NCI-H345 treated with DMSO at 0.1 percent for 48 hours (cell line): ENCODE measurements around the gene SH3TC1.

Source experiments
- DNase-seq: peaks from one replicate; lab custom pipeline; 2025; ENCODE audit not compliant: unreplicated experiment; lab: John Stamatoyannopoulos, UW

The SH3TC1 gene

DNA sequence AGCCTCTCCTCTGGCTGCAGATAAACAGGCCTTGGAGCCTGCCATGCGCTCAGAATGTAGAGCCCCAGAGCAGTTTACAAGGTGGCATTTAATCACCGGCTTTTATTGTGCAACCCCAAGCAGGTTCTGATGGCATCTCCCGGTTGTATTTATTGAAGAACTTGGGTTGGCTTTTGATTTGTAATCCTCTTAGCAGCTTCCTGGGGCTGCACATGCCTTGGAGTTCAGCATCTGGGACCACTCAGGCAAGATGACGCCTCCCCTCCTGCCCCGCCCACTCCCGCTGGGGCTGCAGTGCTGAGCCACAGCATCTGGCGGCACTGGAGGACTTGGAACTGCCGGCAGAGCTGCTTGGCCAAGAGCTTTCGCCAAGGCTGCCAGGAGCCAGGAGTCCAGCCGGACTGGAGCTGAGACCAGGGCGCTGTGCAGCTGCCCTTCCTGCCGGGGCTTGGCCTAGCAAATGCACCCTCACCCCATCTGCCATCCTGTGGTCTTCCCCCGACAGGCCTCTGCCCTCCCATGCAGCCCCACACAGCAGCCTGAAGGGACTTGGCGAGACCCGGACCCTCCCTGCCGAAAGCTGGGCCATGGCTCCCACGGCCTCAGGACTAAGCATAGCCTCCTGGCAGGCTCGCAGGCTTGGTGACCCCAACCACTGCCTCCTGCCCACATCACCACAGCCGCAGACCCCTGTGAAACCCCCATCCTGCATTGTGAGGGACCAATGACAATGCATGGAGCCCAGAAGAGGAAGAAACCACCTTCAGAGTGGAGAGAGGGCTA, 75.9 kb downstream of the SH3TC1 start:
- no peak for DNase-seq

DNA sequence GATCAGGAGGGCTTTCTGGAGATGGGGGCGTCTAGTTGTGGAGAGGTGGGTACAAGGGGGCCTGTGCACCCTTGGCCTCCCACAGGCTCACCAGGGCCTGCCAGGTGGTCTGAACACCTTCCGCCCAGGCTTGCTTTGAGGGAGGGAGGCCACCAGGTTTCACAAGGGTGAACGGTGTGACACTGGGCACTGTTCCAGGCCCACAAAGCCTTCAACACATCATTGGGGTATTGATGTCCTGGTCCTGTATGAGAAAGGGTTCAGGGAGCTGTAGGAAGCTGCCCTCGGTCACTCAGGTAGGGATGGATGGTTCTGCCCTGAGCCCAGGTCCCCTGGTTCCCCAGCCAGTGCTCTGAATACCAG, 76.4 kb downstream of the SH3TC1 start:
- DNase-seq = no peak

DNA sequence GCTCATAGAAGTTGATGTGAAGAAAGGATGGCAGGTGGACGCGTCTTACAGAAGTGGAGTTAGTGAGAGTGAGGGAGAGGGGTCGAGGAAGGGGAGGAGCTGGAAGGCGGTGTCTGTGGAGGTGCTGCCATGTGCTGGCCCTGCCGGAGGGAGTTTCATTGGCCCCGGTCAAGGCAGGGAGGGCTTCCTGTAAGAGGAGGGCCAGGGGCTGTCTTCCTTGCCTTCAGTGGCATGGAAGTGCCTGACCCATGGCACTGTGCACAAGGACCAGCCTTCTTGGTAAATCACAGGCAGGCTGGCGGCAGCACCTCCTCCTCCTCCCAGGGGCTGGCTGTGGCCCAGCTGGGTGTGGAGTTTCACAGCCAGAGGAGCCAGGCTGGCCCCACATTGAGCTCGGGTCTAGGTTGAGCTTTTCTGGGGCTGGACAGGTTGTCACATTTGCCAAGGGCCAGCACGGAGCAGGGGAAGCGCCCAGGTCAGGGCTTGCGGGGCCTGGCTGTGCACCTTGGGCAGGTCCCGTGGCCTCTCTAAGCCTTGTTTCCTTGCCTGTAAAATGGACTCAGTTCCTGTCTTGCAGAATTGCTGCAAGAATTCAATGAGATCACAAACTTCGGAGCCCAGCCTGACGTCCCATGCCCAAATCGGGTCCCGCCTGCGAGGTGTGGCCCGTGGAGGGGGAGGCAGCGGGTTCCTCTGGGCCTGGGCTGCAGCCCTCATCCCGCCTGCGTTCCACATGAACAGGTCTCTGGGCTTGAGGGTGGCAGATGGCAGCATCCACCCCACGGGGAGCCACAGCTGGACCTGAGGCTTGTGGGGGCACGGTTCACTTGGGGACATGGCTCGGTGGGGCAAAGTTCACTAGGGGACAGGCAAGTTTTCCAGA, 77.5 kb downstream of the SH3TC1 start:
- no peak for DNase-seq

DNA sequence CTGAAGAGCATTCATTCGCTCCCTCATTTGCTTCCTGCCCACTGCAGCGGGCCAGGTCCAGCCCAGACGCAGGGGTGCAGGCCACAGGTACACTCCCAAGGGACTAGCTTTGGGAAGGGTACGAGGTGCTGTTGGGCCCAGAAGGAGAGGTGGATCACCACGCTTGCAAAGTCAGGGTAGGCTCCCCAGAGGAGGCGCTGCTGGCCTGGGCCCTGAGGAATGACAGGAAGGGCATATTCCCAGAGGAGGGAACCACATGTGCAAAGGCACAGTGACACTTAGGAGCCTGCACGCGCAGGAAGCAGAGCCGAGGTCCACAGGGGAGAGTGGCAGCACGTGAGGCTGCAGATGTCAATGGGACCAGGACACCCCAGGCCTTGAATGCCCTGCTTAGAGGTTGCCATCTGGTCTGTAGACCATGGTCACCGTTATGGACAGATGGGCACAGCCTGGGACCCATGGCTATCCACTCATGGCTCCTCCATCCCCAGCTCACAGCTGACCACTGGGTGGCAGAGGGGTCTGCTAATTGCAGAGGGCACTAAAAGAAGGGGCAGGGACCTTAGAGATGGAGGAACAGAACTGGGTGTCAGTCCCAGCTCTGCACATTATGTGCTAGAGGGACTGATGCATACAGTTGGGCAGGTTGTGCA, 78.4 kb downstream of the SH3TC1 start:
- DNase-seq = no peak

DNA sequence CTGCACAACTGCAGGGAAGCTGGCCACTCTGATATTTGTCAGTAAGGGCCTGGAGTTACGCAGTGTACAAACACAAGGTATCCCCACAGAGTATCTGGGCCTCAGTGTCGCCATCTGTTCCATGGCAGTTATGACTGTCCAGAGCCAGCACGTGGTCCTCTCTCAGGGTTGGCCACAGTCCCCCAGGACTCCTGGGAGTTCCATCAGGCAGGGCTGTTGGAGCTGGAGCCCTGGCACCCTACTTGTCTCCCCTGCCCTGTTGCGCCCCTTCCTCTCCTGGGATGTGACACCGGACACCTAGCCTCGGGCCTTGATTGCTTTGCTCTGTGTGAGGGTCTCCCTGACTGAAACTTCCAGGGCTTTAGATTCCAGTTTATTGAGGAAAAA, 78.9 kb downstream of the SH3TC1 start:
- DNase-seq = no peak

DNA sequence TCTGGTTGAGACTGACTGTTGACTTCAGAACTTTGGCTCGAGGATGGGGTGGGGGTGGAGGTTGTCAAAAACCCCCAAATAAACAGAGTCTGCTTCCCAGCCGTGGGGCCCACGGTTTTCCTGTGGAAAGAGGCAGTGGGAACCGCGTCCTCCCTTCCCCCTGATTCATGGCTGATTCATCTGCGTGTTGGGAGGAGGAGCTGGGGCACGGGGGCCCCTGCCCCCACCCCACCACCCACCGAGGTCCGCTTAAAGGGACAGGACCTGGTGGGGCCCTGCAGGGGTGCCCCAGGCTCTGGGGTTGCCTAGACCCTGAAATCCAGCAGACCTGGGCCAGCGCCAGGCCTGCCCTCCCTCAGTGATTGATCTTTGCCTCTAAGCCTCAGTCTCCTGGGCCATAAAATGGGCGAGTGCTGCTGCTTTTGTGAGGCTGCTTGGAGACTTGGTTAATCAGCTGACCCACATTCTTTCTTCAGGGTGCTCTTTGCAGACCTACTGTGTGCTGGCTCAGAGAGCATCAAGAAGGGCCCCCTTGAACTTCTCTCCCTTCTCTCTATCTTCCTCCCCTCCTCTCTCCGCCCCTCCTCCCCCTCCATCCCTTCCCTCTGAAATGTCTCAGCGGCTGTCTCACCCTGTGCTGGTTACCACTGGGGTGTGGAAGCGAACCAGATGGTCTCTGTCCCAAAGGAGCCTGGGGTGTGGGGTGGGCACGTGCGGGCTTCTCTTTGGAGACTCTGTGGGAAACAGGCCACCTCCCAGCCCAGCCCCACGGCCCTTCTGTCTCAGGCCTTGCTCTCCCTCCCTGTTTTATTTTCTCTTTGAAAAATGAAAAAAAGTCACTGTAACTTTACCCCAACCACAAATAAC, 79.6 kb downstream of the SH3TC1 start:
- no peak for DNase-seq

DNA sequence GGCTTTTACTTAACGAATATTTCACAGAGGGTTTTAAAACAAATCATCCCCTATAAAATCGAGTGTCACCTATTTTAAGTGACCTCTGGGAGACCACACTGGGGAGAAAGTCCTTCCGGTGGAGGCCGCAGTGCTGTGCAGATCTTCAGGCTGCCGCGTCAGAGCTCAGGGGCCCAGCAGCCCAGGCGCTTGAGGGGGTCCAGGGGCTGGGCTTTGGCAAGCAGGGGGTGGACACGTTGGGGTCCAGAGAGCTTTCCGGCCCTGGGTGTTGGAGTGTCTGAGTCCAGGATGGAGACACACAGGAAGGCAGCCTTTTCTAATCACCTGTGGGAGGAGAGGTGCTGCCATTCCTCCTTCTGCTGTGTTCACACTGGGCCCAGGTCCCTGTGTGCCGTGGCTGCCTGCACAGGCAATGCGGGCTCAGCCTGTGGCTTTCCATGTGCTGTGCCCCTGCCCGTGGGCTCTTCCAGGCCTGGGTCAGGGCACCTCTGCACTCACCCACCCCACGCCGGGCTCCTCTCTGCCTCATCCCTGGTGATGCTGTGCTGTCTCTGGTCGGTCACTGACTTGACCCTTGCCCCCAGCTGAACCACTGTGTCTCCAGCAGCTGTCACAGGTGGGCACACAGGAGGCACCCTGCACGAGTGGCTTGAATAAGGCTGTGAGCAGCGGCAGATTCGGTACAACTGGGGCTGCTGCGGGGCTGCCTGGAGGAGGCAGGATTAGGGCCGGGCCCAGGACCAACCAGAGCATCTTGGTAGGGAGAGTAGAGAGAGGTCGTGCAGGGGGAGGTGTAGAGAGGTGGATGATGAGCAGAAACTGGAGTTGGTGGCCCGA, 80.4 kb downstream of the SH3TC1 start:
- no peak for DNase-seq

DNA sequence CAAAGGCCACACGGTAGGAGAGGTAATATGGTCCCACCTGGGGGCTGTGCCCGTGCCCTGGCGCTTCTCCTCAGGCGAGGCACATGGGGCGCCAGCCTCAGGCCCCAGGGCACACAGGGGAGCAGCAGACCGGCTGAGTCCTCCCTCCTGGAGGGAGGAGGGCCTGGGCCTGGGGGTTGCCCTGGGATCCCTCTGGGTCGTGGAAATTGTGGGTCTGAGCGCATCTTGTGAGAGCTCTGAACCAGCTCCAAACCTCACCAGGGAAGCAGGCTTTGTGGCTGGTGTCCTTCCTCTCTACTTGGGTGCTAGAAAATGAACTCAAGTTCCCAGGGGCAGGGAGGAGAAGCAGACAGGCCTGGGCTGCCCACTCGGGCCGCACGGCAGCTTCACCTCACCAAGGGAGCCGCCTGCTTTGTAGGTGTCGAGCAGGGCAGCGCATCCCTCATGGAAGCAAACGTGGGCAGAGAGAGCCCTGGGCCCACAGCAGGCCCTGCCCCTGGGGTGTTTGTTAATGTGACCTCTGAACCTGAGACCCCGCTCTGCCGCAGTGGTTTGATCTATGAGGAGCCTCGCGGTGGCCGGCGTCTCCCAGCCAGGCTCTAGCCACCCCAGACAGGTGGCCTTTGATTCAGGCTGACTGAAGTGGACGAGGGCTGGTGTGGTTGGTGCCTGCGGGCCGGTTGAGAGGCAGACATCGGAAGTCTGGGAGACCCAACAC, 81.2 kb downstream of the SH3TC1 start:
- no peak for DNase-seq

DNA sequence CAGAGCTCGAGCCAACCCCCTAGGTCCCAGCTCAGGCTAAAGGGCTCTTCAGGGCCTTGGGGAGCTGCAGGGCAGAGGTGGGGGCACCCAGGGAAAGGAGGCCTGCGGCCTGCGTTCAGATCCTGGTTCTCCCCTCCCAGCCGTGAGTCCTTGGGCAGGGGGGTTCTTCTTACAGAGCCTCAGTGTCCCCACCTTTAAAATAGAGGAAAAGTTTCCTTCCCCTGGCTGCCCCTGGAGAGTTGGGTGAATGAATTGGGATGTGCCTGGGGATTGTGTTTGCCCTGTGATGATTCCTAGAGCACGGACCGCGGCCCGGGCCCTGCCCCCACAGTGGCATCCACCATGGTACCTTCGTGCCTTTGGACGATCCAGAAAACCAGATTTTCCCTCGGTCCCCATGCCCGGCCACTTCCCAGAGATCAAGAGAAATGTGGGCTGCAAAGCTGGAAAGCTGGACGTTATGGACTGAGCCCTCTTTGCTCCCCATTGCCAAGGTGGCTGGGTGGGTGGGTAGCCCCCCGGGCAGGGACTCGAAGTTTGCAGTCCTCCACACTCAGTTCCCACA, 81.9 kb downstream of the SH3TC1 start:
- DNase-seq = no peak

DNA sequence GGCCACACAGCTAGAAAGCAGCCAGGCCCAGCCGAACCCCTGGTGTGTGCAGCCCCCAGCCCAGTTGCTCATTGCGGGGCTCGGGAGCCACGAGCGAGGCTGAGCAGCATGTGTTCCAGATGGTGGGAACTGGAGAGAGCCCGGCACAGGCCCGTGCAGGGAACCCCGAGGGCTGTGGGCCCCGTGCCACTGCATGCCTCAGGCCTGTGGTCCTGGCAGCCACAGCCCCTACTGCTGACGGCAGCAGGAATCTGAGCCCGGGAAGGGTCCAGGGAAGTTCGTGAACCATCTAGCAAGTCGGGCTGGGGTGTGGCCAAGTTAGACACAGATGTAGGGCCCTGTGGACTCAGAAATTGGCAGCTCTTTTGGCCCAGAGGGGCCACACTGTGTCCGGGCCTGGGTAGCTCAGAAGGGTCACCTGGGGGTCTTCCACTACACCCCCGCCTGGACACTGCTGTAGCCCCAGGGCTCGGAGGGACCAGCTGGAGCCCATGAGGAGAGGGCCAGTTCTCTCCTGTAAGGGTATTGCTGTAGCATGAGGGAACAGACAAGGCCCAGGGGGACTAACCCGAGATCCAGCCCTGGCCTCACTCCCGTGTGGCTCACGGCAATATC, 82.5 kb downstream of the SH3TC1 start:
- no peak for DNase-seq

DNA sequence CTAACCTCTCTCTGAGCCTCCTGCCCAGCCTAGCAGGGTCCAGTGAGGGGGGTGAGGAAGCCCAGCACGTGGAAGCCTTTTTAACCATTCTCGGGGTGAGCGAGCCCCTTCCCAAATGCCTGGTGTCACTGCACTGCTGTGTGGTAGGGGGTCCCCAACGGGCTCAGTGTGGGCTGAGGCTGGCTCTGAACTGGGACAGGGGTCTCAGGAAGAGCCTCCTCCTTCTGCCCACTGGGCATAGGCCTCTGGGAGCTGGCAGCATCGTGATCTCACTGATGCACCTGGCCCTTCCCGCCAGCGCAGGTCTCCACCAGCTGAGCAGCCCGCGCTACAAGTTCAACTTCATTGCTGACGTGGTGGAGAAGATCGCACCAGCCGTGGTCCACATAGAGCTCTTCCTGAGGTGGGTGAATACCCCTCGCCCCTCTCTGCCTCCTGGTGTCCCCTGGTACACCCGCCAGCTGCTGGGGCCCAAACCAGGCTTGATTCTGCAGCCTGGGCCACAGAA, 83.1 kb downstream of the SH3TC1 start:
- no peak for DNase-seq

DNA sequence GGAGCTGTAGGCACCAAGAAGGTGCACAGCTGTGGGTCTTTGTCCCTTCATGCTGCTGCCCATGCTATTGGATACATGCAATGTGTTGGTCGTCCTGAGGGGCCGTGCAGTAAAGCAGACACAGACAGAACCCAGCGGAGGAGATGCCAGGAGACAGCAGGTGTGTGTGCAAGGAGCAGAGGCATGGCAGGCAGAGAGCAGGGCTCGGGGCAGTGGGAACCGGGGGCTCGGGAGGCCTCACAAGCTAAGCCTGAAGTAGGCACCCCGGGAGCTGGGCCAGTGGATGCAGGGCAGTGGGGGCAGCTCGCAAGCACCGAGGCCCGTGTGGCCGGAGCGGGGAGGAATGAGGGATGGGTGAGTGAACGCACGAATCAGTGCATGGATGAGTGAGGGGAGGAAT, 83.7 kb downstream of the SH3TC1 start:
- no peak for DNase-seq

DNA sequence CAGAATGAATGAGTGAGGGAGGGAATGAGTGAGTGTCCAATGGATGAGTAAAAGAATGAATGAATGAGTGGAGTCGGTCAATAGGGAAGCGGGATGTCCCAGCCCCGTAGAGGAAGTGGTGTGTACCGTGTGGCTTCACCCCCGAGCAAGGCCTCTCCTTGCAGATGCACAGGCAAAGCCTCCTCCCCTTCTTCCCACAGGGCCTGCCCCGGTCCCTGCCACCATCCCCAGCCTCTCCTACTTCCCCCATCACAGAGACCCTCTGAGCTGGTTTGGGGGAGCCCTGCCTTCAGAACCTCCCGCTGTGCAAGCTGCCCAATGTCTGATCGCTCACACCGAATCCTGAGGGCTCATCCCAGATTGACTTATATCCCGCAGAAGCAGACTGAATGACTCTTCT, 84.1 kb downstream of the SH3TC1 start:
- no peak for DNase-seq

DNA sequence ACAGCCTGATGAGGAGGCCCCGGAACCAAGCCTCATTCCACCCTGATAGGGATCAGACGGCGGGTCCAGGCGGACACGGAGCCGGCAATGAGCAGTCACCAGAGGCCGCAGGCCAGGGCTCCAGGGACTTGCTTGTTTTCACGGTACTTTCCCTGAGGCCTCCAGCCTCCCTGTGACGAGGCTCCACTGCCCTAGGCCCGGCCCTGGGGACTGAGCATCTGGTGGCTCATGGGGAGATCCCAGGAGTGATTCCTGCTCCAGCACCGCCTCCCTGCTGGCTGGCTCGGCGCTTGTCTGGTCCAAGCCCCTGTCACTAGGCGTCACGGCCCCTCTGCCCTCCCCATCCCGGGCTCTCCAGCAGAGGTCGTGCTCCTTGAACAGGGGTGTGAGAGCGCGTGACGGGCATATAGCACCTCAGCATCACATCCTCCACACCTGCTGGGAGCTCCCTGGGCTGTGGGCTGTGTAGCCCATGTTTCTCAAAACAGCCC, 84.6 kb downstream of the SH3TC1 start:
- no peak for DNase-seq

DNA sequence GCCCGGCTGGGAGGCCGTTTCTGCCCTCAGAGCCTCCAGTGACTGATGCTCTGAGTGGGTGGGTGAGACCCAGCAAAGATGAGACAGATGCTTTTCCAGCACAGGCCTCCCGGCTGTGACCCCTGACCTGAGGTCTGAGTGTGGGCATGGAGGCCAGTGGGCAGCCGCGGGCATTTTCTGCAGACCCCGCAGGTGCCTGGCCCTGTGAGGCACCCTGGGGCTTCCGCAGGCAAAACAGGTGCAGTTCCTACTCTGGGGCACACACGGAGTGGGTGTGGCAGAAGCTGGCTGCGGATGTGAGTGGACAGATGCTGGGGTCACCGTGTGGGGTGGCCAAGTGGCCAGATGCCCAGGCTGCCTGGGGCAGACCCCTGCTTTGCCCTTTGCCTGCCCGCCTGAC, 85.3 kb downstream of the SH3TC1 start:
- no peak for DNase-seq

DNA sequence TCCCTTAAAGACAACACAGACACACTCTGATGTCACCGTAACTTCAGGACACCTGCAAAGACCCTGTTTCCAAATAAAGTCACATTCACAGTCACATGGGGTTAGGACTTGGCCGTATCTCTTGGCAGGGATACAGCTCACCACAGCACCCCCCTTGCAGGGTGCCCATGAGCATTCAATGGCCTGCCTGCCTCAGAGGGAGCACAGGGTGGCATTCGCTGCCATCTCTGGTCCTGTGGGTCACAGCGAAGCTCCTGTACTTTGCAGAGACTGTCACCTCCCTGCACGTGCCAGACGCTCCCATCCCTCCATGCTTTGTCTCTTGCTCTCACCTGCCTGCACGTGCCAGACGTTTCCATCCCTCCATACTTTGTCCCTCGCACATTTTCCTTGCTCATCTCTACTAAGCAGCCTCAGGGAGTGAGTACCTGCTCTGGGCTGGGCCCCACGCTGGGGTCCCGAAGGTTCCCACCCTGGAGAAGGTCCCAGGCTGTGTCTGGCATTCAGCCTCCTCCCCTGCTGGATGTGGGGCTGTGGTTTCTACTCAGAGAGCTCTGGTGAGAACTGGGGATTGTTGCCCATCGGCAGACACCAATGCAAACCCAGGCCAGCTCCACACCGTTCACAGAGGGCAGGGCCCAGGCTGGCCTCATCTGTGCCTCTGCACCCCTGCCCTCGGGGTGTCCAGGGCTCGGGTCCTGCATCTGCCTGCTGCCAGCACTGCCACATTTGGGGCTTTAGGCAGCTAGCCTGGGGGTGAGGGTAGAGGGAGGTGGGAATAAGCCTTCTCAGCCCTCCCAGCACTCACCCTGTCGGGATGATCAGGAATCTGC, 86.3 kb downstream of the SH3TC1 start:
- DNase-seq = no peak

DNA sequence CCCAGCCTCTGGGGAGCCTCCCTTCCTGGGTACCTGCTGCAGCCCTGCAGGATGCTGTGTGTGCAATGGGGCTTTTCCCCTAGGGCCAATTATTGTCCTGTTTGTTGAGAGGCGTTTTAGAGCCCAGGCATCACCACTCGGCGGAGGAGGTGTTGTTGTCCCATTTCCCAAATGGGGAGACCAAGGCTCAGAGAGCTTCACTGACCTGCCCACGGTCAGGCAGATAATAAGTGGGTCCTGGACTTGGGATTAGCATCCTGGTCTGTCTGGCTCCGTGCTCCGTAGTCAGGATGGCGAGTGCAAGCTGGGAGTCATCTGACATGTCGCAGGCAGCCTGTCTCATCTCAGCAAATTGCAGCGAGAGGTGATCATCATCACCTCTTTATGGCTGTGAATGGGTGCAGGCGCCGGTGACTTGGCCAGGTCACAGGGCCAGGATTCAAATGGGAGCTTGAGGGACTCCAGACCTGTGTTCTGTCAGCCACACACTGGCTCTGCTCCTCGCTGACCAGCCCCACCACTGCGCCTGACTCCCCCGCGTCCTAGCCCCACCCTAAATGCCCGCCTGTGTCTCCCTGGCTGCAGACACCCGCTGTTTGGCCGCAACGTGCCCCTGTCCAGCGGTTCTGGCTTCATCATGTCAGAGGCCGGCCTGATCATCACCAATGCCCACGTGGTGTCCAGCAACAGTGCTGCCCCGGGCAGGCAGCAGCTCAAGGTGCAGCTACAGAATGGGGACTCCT, 87.1 kb downstream of the SH3TC1 start:
- no peak for DNase-seq
